Measurements from ENCODE around the gene COL20A1.
"Not testable (repeated sequence)": the region's sequence is repeated elsewhere in the genome, so short reads cannot be mapped to it uniquely, and the experiment has no call there.

COL20A1 gene

GRCh38 chr20:63292904-63293303, at the start of gene COL20A1:
COL20A1 (plus strand) TSS chr20:63293186; CDS start chr20:63295108, 1,922 bp downstream.
- no peak for DNase-seq (ENCODE audit: low read depth in 2 of 2)

GRCh38 chr20:63243604-63244247, 49.3 kb upstream of the COL20A1 start:
- no peak for DNase-seq (ENCODE audit: low read depth in 2 of 2)

GRCh38 chr20:63244468-63244867, 48.5 kb upstream of the COL20A1 start:
- DNase-seq (ENCODE audit: low read depth in 2 of 2), result no peak

GRCh38 chr20:63246490-63247288, 46.3 kb upstream of the COL20A1 start:
- DNase-seq (ENCODE audit: low read depth in 2 of 2), result no peak

- no peak for DNase-seq (ENCODE audit: low read depth in 2 of 2)
Observed at GRCh38 chr20:63247671-63248228, 45.2 kb upstream of the COL20A1 start.

- DNase-seq (ENCODE audit: low read depth in 2 of 2), result no peak
Observed at GRCh38 chr20:63248835-63249591, 44.0 kb upstream of the COL20A1 start.

GRCh38 chr20:63249891-63250290, 43.1 kb upstream of the COL20A1 start:
- no peak for DNase-seq (ENCODE audit: low read depth in 2 of 2)

GRCh38 chr20:63251350-63251749, 41.6 kb upstream of the COL20A1 start:
- not testable (repeated sequence) for DNase-seq (ENCODE audit: low read depth in 2 of 2)

GRCh38 chr20:63252284-63252711, 40.7 kb upstream of the COL20A1 start:
- DNase-seq (ENCODE audit: low read depth in 2 of 2), result no peak

GRCh38 chr20:63253065-63253437, 39.9 kb upstream of the COL20A1 start:
- DNase-seq (ENCODE audit: low read depth in 2 of 2), result no peak

- no peak for DNase-seq (ENCODE audit: low read depth in 2 of 2)
Observed at GRCh38 chr20:63253438-63254231, 39.4 kb upstream of the COL20A1 start.

GRCh38 chr20:63254232-63254605, 38.8 kb upstream of the COL20A1 start, which contains the start of gene NKAIN4:
NKAIN4 (minus strand) TSS chr20:63254463; CDS start chr20:63254450, 13 bp downstream.
- no peak for DNase-seq (ENCODE audit: low read depth in 2 of 2)

- DNase-seq (ENCODE audit: low read depth in 2 of 2), result no peak
Observed at GRCh38 chr20:63254606-63255384, 38.2 kb upstream of the COL20A1 start.

GRCh38 chr20:63255931-63256704, 36.9 kb upstream of the COL20A1 start:
- no peak for DNase-seq (ENCODE audit: low read depth in 2 of 2)

GRCh38 chr20:63256954-63257353, 36.0 kb upstream of the COL20A1 start:
- DNase-seq (ENCODE audit: low read depth in 2 of 2), result no peak

GRCh38 chr20:63257629-63258028, 35.4 kb upstream of the COL20A1 start:
- no peak for DNase-seq (ENCODE audit: low read depth in 2 of 2)

- DNase-seq (ENCODE audit: low read depth in 2 of 2), result no peak
Observed at GRCh38 chr20:63258781-63259180, 34.2 kb upstream of the COL20A1 start.

- DNase-seq (ENCODE audit: low read depth in 2 of 2), result no peak
Observed at GRCh38 chr20:63259734-63260460, 33.1 kb upstream of the COL20A1 start.

- no peak for DNase-seq (ENCODE audit: low read depth in 2 of 2)
Observed at GRCh38 chr20:63260521-63260920, 32.5 kb upstream of the COL20A1 start.

Measured in activated CD4-positive, alpha-beta T cell treated with anti-CD3 and anti-CD28 coated beads for 24 hours (primary cell).